Measurements from ENCODE around the gene BCAP29.
"Not testable (repeated sequence)": the region's sequence is repeated elsewhere in the genome, so short reads cannot be mapped to it uniquely, and the experiment has no call there.

Gene BCAP29, protein sequence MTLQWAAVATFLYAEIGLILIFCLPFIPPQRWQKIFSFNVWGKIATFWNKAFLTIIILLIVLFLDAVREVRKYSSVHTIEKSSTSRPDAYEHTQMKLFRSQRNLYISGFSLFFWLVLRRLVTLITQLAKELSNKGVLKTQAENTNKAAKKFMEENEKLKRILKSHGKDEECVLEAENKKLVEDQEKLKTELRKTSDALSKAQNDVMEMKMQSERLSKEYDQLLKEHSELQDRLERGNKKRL

DNA sequence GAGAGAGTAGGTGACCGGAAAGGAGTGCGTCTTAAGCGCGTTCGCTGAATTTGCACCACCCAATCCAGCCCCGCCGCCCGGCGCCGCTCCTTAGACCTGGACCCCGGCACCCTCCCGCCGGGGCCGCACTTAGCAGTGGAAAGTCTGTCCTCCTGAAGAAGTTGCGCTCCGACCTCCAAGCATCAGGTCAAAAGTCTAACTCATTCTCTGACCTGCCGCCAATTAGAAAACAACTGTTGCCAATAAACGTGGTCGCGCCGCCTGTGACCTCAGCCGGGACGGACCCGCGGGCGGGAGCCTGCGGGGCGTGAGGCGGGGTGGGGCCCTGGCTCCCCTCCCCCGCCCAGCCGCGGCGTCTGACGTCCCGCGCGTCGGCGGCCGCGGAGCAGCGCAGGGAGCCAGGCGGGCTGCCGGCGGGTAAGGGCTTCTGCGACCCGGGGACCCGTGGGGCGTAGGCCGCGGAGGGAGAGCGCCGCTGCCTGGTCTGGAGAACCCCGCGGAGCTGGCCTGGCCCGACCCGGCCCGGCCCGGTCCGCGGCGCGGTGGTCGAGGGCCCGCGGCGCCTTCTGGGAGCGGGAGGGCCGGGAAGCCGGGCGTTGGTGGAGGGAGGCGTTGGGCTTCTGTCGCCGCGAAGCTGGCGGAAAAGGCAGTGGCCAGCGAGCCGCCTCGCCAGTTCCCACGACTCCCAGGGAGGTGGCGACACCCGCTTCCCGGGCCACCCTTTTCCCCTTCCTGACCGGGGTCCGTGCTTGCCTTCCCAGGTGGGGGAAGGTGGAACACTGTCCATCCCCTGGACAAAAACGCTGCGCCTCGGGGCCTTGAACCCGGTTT, at the start of gene BCAP29:
Gene BCAP29, plus strand, starts transcription at position 362 of the 831 bp plus-strand sequence. CDS start 527 bp downstream, outside the sequence.
- peak; percentile 49 for DNase-seq

DNA sequence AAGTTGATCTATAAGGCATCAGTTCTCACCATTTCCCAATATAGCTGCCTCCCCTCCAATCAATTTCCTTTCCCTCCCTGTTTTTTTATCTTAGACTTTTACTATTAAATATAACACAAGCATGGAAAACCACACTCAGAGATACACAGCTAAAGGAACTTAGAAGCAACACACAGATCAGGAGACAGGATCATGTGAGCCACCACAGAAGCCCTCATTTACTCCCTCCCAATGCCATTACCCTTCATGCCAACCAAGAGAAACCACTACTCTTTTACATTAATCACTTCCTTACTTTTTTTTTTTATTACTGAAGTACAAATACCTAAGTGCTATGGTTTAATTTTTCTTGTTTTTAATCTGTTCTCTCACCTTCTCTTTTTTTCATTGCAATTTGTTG, 49.3 kb upstream of the BCAP29 start:
- no peak for DNase-seq

DNA sequence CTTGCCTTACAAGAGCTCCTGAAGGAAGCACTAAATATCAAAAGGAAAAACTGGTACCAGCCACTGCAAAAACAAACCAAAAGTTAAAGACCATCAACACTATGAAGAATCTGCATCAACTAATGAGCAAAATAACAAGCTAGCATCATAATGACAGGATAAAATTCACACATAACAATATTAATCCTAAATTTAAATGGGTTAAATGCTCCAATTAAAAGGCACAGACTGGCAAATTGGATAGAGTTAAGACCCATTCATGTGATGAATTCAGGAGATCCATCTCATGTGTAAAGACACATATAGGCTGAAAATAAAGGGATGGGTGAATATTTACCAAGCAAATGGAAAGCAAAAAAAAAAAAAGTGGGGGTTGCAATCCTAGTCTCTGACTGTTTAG, 45.9 kb upstream of the BCAP29 start:
- no peak for DNase-seq

DNA sequence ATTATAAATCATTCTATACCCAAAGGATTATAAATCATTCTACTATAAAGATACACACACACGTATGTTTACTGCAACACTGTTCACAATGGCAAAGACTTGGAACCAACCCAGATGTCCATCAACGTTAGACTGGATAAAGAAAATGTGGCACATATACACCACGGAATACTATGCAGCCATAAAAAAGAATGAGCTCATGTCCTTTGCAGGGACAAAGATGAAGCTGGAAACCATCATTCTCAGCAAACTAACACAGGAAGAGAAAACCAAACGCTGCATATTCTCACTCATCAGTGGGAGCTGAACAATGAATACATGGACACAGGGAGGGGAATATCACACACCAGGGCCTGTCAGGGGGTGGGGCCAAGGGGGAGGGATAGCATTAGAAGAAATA, 42.8 kb upstream of the BCAP29 start:
- DNase-seq = not testable (repeated sequence)

DNA sequence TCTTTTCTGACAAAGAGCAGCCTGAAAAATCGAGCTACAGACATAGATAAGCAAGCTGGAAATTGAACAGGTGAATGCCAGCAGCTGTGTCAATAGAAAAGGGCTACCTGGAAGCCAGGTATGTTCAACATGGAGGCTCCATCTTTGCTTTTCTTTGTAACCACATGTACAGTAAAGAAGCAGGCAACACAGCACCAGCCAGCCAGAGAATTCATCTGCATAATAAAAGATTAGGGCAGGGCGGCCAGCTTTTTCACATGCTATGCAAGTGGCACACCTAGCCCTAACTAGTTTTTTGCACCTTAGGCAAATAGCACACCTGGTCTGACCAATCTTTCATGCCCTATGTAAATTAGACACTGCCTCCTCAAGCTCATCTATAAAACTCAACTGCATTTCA, 42.0 kb upstream of the BCAP29 start:
- no peak for DNase-seq

DNA sequence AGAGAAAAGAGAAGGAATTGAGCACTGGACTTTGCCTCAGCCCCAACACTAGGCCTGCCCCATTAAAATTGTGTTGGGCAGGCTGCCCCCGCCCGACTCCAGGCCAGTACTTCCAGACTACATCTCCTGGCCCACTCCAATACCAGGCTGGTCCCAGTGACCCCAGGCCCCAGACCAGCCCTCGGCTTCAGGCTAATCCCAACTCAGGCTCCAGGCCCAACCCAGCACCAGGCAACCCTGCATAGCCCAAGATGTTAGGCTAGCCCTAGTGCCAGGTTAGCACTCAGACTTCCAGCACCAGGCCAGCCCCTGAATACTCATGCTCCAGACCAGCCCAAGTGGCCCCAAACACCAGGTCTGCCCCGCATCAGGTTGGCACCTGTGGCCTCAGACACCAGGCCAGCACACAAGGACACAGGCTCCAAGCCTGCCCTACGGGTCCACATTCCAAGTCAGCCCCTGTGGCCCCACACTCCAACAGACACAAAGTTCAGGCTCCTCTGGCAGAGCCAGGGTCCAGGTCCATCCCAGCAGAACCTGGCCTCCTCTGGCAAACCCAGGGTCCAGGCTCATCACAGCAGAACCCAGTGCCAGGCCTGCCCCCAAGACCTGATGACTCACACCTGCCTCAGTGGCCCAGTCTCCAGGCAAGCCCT, 36.6 kb upstream of the BCAP29 start:
- no peak for DNase-seq

DNA sequence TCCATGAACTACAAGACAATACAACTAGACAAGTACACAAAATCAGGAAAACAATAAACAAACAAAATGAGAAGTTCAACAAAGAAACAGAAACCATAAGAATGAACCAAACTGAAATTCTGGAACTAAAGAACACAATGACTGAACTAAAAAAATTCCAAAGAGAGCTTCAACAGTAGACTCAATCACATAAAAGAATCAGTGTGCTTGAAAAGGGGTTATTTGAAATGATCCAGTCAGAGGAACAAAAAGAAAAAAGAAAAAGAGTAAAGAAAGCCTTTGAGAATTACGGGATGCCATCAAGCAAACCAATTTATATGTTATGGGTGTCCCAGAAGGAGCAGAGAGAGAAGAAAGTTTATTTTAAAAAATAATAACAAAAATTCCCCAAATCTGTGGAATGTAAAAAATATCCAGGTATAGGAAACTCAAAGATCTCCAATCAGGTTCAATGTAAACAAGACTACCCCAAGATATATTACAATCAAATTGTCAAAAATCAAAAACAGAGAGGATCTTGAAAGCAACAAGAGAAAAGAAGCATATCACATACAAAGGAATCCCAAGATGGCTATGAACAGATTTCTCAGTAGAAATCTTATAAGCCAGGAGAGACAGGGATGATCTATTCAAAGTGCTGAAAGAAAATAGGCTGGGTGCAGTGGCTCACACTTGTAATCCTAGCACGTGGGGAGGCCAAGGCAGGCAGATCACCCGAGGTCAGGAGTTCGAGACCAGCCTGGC, 35.0 kb upstream of the BCAP29 start:
- no peak for DNase-seq

DNA sequence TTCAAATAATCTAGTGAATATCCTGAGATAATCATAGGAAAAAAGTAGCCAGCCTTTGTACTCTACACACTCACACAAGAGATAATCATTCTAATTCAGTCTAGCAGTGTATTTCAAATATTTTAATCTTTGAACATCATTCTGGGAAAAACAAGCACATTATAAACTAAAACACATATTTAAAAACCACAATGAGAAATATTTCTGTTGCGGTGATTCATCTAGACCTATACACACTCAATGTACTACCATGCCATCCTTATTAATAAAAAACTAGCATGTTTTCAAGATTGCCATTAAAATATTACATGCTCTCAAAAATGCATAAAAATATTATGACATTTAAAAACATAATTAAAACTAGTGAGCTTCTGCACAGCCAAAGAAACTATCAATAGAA, 28.1 kb upstream of the BCAP29 start:
- DNase-seq = no peak

DNA sequence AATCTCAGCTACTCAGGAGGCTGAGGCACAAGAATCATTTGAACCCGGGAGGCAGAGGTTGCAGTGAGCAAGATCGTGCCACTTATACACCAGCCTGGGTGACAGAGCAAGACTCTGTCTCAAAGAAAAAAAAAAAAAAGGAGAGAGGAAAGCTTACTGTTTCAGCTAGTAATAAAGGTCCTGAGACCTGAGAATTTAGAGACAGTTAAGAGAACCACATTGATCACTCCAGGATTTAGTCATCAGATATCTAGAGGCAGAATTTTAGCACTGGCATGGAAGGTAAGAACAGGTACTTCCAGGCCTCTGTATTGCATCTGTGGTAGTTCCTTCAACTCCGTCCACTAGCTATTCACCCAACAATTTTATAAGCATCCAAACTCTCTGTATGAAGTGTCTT, 24.2 kb upstream of the BCAP29 start:
- no peak for DNase-seq

DNA sequence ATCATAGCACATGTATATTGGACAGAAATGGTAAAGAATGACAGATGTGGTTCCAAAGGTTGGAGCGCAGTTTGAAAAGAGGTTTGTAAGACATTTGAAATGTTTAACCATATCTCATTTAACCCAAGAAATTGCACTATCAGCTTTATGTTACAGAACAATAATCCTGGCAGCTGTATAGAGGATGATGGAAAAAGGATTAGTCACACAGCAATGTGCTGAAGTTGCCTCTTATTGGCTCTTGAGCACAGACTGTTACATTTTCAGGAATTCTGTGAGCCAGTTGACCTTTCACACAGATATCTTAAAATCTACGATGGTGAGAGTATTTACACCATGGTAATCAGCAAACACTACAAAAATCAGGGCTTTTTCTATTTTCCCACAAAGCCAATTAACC, 20.2 kb upstream of the BCAP29 start:
- no peak for DNase-seq

DNA sequence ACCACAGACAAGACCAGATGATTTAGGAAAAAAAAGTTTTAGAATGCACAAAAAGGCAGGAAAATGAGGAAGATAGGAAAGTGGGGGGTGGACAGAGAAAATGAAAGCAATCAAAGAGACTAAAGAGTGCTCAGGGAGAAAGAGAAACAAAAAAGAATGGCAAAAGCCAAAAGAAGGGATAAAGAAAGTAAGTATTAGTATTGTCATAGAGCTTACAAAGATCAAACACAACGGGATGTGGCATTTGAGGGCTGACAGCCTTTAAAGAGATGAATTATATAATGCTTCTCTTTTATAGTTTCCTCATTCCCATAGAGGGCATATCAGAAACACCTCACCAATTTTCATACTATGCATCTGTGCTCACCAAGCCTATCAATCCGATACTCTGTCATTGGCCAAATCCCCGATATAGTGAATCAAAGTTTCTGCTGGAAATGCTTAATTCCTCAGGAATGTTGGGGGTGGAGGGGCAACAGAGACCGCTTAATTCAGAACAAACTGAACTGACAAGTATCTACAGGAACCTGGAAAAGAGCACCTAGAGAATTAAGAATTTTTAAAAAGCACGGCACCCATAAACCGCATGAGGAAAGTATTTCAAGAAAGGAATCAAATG, 19.0 kb upstream of the BCAP29 start:
- DNase-seq = peak; percentile 23

DNA sequence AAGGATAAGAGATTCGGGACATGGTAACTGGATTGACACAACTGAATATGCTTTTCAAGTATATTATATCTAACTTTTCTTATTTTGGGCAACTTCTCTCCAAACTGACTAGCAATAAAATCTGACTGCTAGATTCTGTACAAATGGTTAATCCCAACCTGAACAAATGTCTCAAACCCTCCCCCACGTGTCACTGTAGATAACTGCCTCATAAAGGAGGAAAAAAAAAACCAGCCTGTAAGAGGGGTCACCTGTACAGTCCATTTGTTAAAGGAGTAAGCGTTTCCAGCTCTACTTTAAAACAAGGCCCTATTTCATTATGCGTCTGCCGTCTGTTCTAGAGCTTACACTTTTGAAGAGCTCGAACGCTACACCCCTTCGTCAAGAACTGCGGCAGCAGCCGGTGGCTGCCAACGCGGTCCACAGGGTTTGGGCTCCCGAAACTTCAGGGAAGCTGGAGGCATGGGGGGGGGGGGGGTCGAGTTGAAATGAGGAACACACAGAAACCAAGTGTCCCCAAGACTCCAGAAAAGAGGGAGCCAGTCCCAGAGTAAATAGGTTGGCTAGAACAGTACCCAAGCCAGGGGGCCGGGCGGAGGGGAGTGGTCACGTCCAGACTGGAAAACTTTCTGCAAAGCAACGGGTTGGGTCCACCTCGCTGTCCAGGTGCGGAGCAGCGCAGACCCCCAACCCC, 16.8 kb upstream of the BCAP29 start:
- no peak for DNase-seq

DNA sequence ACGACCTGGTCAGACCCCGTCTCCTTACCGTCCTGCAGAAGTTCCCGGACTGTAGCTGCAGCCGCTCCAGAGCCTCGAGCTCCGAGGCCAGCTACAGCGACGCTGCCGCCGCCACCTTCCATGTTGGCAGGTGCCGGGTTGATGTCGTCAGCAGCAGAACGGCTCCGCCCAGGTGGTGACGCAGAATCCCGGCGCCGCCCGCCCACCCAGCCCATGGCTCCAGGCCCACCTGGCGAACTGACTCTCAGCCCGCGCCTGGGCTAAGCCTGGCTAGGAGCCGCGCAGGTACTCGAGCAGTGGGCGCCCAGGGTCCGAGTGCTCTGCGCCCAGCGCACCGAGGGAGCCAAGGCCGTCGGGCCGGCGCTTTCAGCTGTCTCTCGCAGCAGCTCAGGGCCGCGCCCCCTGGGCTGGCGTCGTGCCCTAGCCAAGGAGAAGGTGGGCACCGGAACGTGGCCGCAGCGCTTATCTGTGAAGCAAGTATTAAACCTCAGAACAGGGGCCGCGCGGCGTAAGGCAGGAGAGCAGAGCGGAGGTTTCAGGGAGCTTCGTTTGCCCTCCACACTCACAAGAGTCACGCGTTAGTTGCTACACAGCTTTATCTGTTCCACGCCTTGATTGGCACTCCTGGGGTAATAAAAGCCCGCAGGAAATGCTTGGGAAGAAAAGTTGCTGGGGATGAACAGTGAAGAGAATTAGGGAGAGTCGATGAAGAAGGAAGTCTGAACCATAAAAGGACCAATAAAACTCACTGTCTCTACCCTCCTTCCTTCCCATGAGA, 16.1 kb upstream of the BCAP29 start, which contains the start of the genes COG5 and DUS4L:
Gene COG5, minus strand, starts transcription at position 146 of the 778 bp plus-strand sequence. Its CDS starts 24 bp downstream, at position 122.
Gene DUS4L, plus strand, starts transcription at position 197 of the 778 bp plus-strand sequence. CDS start 3,100 bp downstream, outside the sequence.
- DNase-seq = peak; percentile 78

DNA sequence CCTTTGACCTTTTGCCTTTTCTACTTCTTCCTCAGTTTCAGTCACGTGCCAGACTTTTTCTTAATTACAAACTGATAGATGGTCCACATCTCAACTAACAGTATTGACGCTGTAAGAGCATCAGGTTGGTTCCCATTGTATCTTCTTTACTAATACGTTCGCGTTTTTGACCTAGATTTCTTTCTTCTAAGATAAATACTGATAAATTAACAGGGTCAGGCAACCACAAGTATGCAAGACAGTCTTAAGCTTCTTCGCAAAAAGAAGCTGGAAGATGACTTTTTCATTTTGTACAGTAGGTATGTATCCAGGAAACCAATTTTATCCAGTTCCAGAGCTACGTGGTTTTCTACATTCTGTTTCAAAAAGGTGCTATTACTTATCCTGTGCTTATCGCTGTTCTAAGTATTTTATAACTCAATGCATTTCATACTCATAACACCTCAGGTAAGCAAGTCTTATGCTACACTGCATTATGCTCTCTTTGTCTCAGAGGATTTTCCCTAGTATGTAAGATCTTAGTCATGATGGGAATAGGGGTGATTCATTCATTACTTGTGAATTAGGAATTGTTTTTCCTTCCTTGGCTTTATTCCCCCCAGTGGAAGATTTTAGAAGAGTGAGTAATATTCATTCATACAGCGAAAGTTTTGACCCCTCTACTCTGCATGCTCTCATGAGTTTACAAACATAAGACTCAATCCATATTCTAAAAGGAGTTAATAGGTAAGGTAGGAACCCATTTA, 15.3 kb upstream of the BCAP29 start:
- no peak for DNase-seq

DNA sequence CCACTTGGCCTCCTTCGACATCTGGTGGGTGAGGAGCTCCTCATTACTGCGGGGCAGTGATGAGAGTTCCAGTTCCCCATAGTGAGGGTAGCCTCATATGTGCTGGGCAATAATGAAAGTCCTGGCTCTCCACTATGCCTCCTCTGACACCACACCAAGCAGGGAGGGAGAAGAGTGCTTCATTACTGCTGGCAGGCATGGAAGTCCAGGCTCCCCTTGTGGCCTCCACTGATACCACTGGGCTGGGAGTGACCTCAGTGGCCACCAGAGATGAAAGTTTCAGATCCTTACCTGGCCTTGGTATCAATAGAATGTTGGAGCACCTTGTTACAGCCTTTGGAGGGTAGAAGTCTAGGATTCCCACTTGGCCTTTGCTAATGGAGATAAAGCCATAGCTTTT, 9.7 kb upstream of the BCAP29 start:
- DNase-seq = no peak

DNA sequence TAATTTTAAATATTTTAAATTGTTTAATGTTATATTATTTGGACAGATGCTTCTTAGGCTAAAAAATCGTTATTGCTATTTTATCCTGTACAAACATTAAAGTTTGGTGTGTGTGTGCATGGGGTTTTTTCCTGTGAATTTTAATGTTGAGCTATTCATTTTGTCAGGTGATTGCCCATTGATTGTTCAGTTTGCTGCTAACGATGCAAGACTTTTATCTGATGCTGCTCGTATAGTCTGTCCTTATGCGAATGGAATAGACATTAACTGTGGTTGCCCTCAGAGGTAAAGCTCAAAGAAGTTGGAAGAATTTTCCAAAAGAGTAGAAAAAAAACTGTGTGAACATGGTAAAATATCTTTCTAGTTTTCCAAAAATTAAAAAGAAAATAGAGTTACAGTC, 6.5 kb upstream of the BCAP29 start:
- no peak for DNase-seq

DNA sequence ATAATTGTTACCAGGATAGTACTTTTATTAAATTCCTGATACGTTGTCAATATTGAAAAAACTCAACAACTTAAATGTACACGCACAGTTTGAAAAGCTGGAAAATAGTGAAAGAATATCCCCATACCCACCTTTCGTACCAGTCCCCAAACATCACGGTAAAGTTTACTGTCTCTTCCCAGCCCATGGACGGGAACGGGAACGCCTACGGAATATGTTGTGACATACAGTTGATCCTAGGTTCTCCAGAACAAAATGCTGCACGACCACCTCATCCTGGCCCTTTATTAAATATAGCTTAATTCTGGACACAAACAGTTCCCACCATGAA, 527 bp upstream of the BCAP29 start:
- no peak for DNase-seq

DNA sequence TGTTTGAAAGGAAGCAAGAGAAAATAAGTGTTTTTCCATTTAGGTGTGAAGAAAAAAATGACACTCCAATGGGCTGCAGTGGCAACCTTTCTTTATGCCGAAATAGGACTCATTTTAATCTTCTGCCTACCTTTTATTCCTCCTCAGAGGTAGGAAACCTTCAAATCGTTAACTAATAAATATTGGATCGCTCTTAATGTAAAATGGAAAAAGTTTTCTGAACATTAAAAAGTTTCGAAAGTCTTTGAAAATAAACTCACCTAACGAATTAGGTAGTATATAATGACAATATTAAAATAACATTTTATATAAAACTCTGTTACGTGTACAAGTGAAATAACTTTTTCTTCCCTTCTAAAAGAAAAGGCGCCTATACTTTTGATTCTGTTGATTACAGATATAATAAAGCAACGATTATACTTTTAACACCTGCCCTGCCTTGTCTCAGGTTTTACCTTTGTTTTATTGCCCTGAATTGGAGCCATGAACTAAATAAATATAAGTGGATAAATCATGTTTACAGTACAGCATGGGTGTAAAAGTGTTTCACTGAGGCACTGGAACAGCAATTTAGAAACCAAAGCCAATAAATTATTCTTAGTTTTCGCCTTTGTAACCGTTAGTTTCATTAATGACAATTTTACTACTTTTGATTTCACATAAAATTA, 804 bp downstream of the BCAP29 start:
- DNase-seq = no peak

DNA sequence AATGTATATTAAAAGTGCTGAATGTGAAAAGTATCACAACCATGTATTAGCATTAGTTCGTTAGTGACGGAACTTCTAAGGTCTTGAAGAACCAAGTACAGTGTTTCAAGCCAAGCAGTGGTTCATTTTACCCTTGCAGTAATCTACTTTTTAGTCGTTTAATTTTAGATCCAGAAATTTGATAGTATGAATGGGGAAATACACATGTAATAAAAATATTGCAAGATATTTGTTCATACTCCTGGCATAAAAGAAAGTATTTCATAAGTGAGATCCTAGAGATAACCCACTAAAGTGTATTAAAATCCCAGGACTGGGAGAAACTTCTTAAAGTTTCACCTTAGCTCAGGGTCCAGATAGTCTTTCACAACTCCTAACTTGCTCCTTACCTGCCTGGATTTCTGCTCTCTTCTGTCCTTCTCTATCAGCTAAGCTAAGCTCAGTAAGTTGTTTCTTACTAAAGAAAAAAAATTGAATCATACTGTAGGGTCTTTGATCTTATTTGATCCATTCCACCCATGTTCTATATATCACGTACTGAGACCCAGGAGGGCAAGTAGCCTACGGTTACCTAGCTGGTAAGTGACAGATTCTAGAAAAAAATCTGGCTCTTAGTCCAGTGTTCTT, 1.5 kb downstream of the BCAP29 start:
- DNase-seq = no peak

Data from CD4-positive, alpha-beta T cell treated with Interleukin-4 for 4 hours (primary cell).